HepG2 (cell line): ENCODE data around the gene FRMD5. TPM values are rescaled to one million over a fixed set of nuclear protein-coding genes. Genes with fewer than 3 reads are reported as not detected.
A peak's percentile ranks its signal among the peaks of the same experiment; 100 is the strongest.

ENCODE experiments used
- ATAC-seq: fragments of 200-7000 bp; cut with Tn5 transposase; 3 replicates; pipeline ENCODE4 v1.9.1; 2020; ENCODE audit warnings: mild to moderate bottlenecking, moderate library complexity
- BruUV-seq: library from RNA; stranded (reverse); fragments of 400-500 nt; replicated peaks from 2 replicates; lab custom pipeline; 2021; lab: Mats Ljungman, UMichigan
- CTCF ChIA-PET: fragments of 300-600 bp; formaldehyde crosslinking; extraction: SDS; loops from one replicate; lab custom pipeline; 2021; ENCODE audit warnings: low total read pairs, inconsistent platforms, low intra/inter-chr PET ratio; lab: Yijun Ruan, JAX
- POLR2A ChIA-PET: fragments of 350-600 bp; sonication (Branson Sonifier 250); formaldehyde crosslinking; loops from one replicate; lab custom pipeline; 2020; ENCODE audit warnings: antibody characterized with exemption, inconsistent platforms; lab: Yijun Ruan, JAX
- DNase-seq: peaks from one replicate; pipeline ENCODE4 v3.0.0-alpha.2; 2015; ENCODE audit warnings: low spot score
- FAIRE-seq: peaks from 3 replicates; lab custom pipeline; 2011; peaks lifted over from hg19 to GRCh38; lab: Jason Lieb, UNC
- H2AFZ ChIP-seq: one replicate; pipeline ENCODE4 v1.6.1; 2011; ENCODE audit warnings: low read length, inconsistent platforms
- H3K27ac ChIP-seq: fragments of 300-600 bp; 3 replicates; pipeline ENCODE4 v1.8.0; 2011; ENCODE audit warnings: mixed run types, mild to moderate bottlenecking, mixed read lengths, low read length, inconsistent platforms; ENCODE audit not compliant: insufficient read depth; ENCODE audit errors: extremely low read length
- H3K27me3 ChIP-seq, 2 experiments: fragments of 200-600 bp in 1 of 2; 2 replicates in 1 of 2; 3 replicates in 1 of 2; pipeline versions ENCODE4 v1.6.0 to v1.8.0; 2011; ENCODE audit warnings: low read length in 2 of 2, mild to moderate bottlenecking in 2 of 2, moderate library complexity in 2 of 2, inconsistent platforms in 1 of 2; ENCODE audit not compliant: insufficient read depth in 2 of 2, control insufficient read depth in 1 of 2
- H3K36me3 ChIP-seq, 2 experiments: fragments of 200-600 bp in 1 of 2; replicated peaks in 1 of 2; 2 replicates in 1 of 2; 3 replicates in 1 of 2; pipeline versions ENCODE4 v1.5.1 to v1.8.0; 2011; ENCODE audit warnings: low read length in 2 of 2, inconsistent platforms in 1 of 2; ENCODE audit not compliant: insufficient read depth in 2 of 2, control insufficient read depth in 1 of 2
- H3K4me1 ChIP-seq: 2 replicates; pipeline ENCODE4 v1.5.1; 2012; ENCODE audit warnings: low read length, inconsistent platforms; ENCODE audit not compliant: insufficient read depth
- H3K4me2 ChIP-seq: 2 replicates; pipeline ENCODE4 v1.6.0; 2011; ENCODE audit warnings: low read depth, low read length, inconsistent platforms
- H3K4me3 ChIP-seq, 3 experiments: fragments of 200-600 bp in 1 of 3; sonication (generic), shearing (Covaris generic) in 1 of 3; replicated peaks in 1 of 3; 2 replicates each; pipeline ENCODE4 v1.5.1; 2011 to 2016; ENCODE audit warnings: low read length in 3 of 3, inconsistent platforms in 2 of 3, low read depth in 2 of 3, mild to moderate bottlenecking in 2 of 3, control low read depth in 1 of 3, mixed read lengths in 1 of 3; ENCODE audit not compliant: insufficient read depth in 1 of 3
- H3K79me2 ChIP-seq: one replicate; pipeline ENCODE4 v1.6.1; 2011; ENCODE audit warnings: low read length, inconsistent platforms; ENCODE audit not compliant: insufficient read depth
- H3K9ac ChIP-seq: 2 replicates; pipeline ENCODE4 v1.6.0; 2011; ENCODE audit warnings: mild to moderate bottlenecking, low read depth, low read length, inconsistent platforms; ENCODE audit not compliant: insufficient read depth
- H3K9me3 ChIP-seq: 2 replicates; pipeline ENCODE4 v1.5.1; 2012; ENCODE audit warnings: mild to moderate bottlenecking, low read length
- H4K20me1 ChIP-seq: 2 replicates; pipeline ENCODE4 v1.6.0; 2011; ENCODE audit warnings: inconsistent platforms, mild to moderate bottlenecking, low read length, moderate library complexity; ENCODE audit not compliant: insufficient read depth
- FOXA3 ChIP-seq: IDR thresholded peaks from 2 replicates; pipeline ENCODE4 v1.6.1; 2016; ENCODE audit warnings: missing genetic modification reagents, missing compliant biosample characterization
- GRHL1 ChIP-seq: sonication (generic); formaldehyde crosslinking; conservative IDR thresholded peaks from 2 replicates; pipeline ENCODE4 v1.8.0; 2022; ENCODE audit warnings: missing genetic modification reagents
- HOXA5 ChIP-seq: sonication (generic); formaldehyde crosslinking; IDR thresholded peaks from 2 replicates; pipeline ENCODE4 v1.4.0; 2020; ENCODE audit warnings: missing genetic modification reagents
- KLF13 ChIP-seq: sonication (generic); formaldehyde crosslinking; IDR thresholded peaks from 2 replicates; pipeline ENCODE4 v1.4.0; 2020; ENCODE audit warnings: mild to moderate bottlenecking, missing genetic modification reagents
- LCORL ChIP-seq, 2 experiments: fragments of 450-650 bp in 1 of 2; sonication (generic) in 1 of 2; formaldehyde crosslinking in 1 of 2; IDR thresholded peaks; 2 replicates each; pipeline versions ENCODE4 v1.5.0 to v1.6.1; 2017 to 2020; ENCODE audit warnings: antibody characterized with exemption in 1 of 2, missing genetic modification reagents in 1 of 2
- MYC ChIP-seq: sonication (generic); formaldehyde crosslinking; IDR thresholded peaks from 2 replicates; pipeline ENCODE4 v1.9.0; 2021; ENCODE audit warnings: missing genetic modification reagents, borderline replicate concordance
- NONO ChIP-seq, 2 experiments: fragments of 450-650 bp in 1 of 2; sonication (generic) in 1 of 2; formaldehyde crosslinking in 1 of 2; IDR thresholded peaks in 1 of 2; conservative IDR thresholded peaks in 1 of 2; 2 replicates each; pipeline versions ENCODE4 v1.6.1 to v1.8.0; 2017 to 2022; ENCODE audit warnings: mild to moderate bottlenecking in 1 of 2, missing genetic modification reagents in 1 of 2, moderate library complexity in 1 of 2
- RBM39 ChIP-seq: fragments of 200-400 bp; formaldehyde crosslinking; IDR thresholded peaks from one replicate; pipeline ENCODE4 v1.6.1; 2018; ENCODE audit warnings: antibody characterized with exemption, mild to moderate bottlenecking, low read depth, low read length; ENCODE audit not compliant: poor library complexity, severe bottlenecking
- SP1 ChIP-seq, 2 experiments: fragments of 450-650 bp in 1 of 2; sonication (generic) in 1 of 2; formaldehyde crosslinking in 1 of 2; IDR thresholded peaks; 2 replicates each; pipeline versions ENCODE4 v1.4.0 to v1.6.1; 2016 to 2020; ENCODE audit warnings: missing genetic modification reagents in 1 of 2
- ZFP36L2 ChIP-seq: sonication (generic); formaldehyde crosslinking; IDR thresholded peaks from 2 replicates; pipeline ENCODE4 v1.4.0; 2020; ENCODE audit warnings: missing genetic modification reagents
- ZNF367 ChIP-seq: sonication (generic); formaldehyde crosslinking; IDR thresholded peaks from 2 replicates; pipeline ENCODE4 v1.4.0; 2020; ENCODE audit warnings: missing genetic modification reagents, borderline replicate concordance
- WGBS: methylation state at CpG from one replicate; pipeline ENCODE4 v1.1.6; 2017; ENCODE audit warnings: low lambda C conversion rate; 5-methylcytosine and 5-hydroxymethylcytosine counted together
- in situ Hi-C: cut with HindIII; loops from 2 replicates; pipeline ENCODE4 v1.10.0; 2017; ENCODE audit warnings: low pct_unique_long_range_greater_than_20kb; ENCODE audit not compliant: extremely low pct_ligation_motif_present
- intact Hi-C: fragments of 100-400 bp; cut with micrococcal nuclease; formaldehyde crosslinking; loops from one replicate; pipeline ENCODE4 v1.10.0; 2022; ENCODE audit not compliant: unreplicated experiment
- polyA plus RNA-seq, 8 experiments: library from polyadenylated mRNA; depleted of rRNA in 3 of 8; stranded (reverse) in 7 of 8; unstranded in 1 of 8; fragments of >200 nt; fragmentation: Illumina TruSeq in 4 of 8; extraction: Trizol in 4 of 8; gene quantifications; 2 replicates each; pipeline versions ENCODE4 v1.2.1 to v1.2.3, GENCODE V29; 2011 to 2016; ENCODE audit warnings: low read depth in 4 of 8, missing spikeins in 1 of 8, mixed read lengths in 1 of 8; ENCODE audit not compliant: insufficient read depth in 1 of 8
- total RNA-seq, 5 experiments: library from RNA; depleted of rRNA; stranded (reverse); fragments of >200 nt; fragmentation: Illumina TruSeq; extraction: Trizol; gene quantifications; 2 replicates each; pipeline ENCODE4 v1.2.3, GENCODE V29; 2016; ENCODE audit warnings: low read depth in 1 of 5
- TF ChIP-seq, protein P1 (sequence below): sonication (generic); formaldehyde crosslinking; conservative IDR thresholded peaks from 2 replicates; pipeline ENCODE4 v1.4.0; 2020; ENCODE audit warnings: missing genetic modification reagents
- TF ChIP-seq, protein P2 (sequence below): sonication (generic); formaldehyde crosslinking; IDR thresholded peaks from 2 replicates; pipeline ENCODE4 v1.4.0; 2020; ENCODE audit warnings: mild to moderate bottlenecking, missing genetic modification reagents

FRMD5 gene
- total and polyA plus RNA-seq, 2 of the 13 experiments (the other 11 are each of a cell fraction or from before 2014, with no cell fraction given): 0.93 to 1.5 TPM

DNA sequence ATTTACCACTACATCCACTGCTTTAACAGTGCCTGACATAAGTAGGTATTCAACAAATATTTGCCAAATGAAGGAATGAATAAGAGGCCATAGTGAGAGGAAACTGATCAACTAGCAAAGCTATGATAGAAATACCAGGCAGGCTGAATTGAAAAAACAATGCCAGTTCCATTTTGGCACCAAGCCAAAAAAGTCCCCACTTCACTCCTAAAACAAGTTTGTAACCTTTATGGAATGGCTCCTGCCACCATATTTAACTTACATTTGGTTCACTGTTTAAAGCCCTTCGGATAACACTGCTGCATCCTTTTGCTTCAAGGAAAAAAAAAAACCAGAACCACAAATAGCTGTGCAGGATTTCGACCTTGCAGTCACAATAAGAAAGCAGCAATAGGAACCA lies 166.1 kb downstream of the FRMD5 start:
- H3K4me2 ChIP-seq: no peak overlapping the region
- H3K9ac ChIP-seq: no peak overlapping the region
- H3K9me3 ChIP-seq: no peaks in the 10 kb centered on the region
- ChIA-PET CTCF (no interaction called here), POLR2A (no interaction called here)
- H3K4me3 ChIP-seq: no peak overlapping the region
- no peaks in the 10 kb centered on the region for H3K4me1 ChIP-seq
- no peak overlapping the region for H3K27ac ChIP-seq
- in situ Hi-C loops: no loop called here
- FAIRE-seq (no peak), ATAC-seq (no peak), DNase-seq (no peak)
- H3K79me2 ChIP-seq: no peaks in the 10 kb centered on the region
- no peaks in the 10 kb centered on the region for H3K27me3 ChIP-seq
- H2AFZ ChIP-seq: no peak overlapping the region
- WGBS: 16% methylated on average over 2 of the region's 2 CpGs
- no peaks in the 10 kb centered on the region for H3K36me3 ChIP-seq
- BruUV-seq: no TSS peak
- no peaks in the 10 kb centered on the region for H4K20me1 ChIP-seq
- no peak for TF ChIP-seq ZNF367 (CRISPR knock-in tag)
- peak; percentile 81 for TF ChIP-seq LCORL (IDR thresholded peaks at IDR 0.05)
- TF ChIP-seq LCORL (CRISPR knock-in tag; IDR thresholded peaks at IDR 0.05): no peak
- TF ChIP-seq KLF13: no peak
- no peak for TF ChIP-seq MYC (CRISPR knock-in tag)
- TF ChIP-seq HOXA5: no peak
- intact Hi-C loops: no loop called here

DNA sequence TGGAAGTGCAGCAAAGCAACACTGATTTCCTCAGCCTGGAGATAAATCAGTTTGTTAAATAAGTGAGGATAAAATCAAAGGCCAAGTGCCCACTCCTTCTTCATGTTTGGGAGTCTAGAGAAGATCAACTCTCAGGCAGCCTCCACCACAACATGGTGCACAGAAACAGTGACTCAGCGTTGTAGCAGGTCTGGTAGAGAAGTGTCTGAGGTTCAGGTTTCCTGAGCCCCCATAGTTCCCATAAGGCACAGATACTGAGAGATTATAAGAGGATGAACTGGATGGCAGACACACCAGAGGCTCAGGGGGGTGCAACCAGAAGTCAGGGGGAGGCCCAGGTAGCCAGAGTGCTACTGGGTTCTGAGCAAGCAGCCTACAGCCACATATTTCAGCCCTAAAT lies 166.7 kb downstream of the FRMD5 start:
- intact Hi-C loops (no loop called here), in situ Hi-C loops (no loop called here)
- 13% methylated on average over 1 of the region's 1 CpG for WGBS
- ChIA-PET CTCF (no interaction called here), POLR2A (no interaction called here)
- H3K36me3 ChIP-seq: no peaks in the 10 kb centered on the region
- no peak for DNase-seq
- no peaks in the 10 kb centered on the region for H3K4me1 ChIP-seq
- FAIRE-seq: no peak
- H3K27ac ChIP-seq: no peak overlapping the region
- no peak overlapping the region for H2AFZ ChIP-seq
- no peak overlapping the region for H3K9ac ChIP-seq
- no peak overlapping the region for H3K4me2 ChIP-seq
- BruUV-seq: no TSS peak
- no peak overlapping the region for H3K4me3 ChIP-seq
- H4K20me1 ChIP-seq: no peaks in the 10 kb centered on the region
- no peaks in the 10 kb centered on the region for H3K27me3 ChIP-seq
- no peak for ATAC-seq
- H3K9me3 ChIP-seq: no peaks in the 10 kb centered on the region
- H3K79me2 ChIP-seq: no peaks in the 10 kb centered on the region
- TF ChIP-seq GRHL1 (CRISPR knock-in tag) (no peak), ZFP36L2 (no peak), RBM39 (no peak), NONO (IDR thresholded peaks at IDR 0.05) (no peak), NONO (CRISPR knock-in tag; conservative IDR thresholded peaks at IDR 0.05) (no peak), FOXA3 (CRISPR knock-in tag) (no peak), SP1 (IDR thresholded peaks at IDR 0.05) (no peak), SP1 (CRISPR knock-in tag; IDR thresholded peaks at IDR 0.05) (no peak)
- TF ChIP-seq, protein P1, sequence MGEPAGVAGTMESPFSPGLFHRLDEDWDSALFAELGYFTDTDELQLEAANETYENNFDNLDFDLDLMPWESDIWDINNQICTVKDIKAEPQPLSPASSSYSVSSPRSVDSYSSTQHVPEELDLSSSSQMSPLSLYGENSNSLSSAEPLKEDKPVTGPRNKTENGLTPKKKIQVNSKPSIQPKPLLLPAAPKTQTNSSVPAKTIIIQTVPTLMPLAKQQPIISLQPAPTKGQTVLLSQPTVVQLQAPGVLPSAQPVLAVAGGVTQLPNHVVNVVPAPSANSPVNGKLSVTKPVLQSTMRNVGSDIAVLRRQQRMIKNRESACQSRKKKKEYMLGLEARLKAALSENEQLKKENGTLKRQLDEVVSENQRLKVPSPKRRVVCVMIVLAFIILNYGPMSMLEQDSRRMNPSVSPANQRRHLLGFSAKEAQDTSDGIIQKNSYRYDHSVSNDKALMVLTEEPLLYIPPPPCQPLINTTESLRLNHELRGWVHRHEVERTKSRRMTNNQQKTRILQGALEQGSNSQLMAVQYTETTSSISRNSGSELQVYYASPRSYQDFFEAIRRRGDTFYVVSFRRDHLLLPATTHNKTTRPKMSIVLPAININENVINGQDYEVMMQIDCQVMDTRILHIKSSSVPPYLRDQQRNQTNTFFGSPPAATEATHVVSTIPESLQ (CRISPR knock-in tag): no peak
- TF ChIP-seq, protein P2, sequence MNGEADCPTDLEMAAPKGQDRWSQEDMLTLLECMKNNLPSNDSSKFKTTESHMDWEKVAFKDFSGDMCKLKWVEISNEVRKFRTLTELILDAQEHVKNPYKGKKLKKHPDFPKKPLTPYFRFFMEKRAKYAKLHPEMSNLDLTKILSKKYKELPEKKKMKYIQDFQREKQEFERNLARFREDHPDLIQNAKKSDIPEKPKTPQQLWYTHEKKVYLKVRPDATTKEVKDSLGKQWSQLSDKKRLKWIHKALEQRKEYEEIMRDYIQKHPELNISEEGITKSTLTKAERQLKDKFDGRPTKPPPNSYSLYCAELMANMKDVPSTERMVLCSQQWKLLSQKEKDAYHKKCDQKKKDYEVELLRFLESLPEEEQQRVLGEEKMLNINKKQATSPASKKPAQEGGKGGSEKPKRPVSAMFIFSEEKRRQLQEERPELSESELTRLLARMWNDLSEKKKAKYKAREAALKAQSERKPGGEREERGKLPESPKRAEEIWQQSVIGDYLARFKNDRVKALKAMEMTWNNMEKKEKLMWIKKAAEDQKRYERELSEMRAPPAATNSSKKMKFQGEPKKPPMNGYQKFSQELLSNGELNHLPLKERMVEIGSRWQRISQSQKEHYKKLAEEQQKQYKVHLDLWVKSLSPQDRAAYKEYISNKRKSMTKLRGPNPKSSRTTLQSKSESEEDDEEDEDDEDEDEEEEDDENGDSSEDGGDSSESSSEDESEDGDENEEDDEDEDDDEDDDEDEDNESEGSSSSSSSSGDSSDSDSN (CRISPR knock-in tag): no peak
